ENCODE data around the gene PRKD2. TPM values are rescaled to one million over a fixed set of nuclear protein-coding genes. Genes with fewer than 3 reads are reported as not detected.

Gene PRKD2
- total RNA-seq, 3 donors from 2014 or later, result 52.5 to 70.5 (median 62.9) TPM

GRCh38 chr19:46720503-46721239 lies 3.8 kb upstream of the PRKD2 start:
- H3K4me3 ChIP-seq, result no peak overlapping the region
- H3K9me3 ChIP-seq, result no peaks in the 10 kb centered on the region
- intact Hi-C loops (cut with DNase I, micrococcal nuclease), result no loop called here
- H3K36me3 ChIP-seq (ENCODE audit: low read depth), result peaks cover 20% of the 10 kb centered on the region
- ATAC-seq (no peak), DNase-seq (no peak)
- no peak for TF ChIP-seq CTCF (IDR thresholded peaks at IDR 0.05)
- peaks cover 16% of the 10 kb centered on the region for H3K4me1 ChIP-seq (ENCODE audit: low read depth)

GRCh38 chr19:46719629-46720502 lies 3.0 kb upstream of the PRKD2 start:
- peaks cover 24% of the 10 kb centered on the region for H3K4me1 ChIP-seq (ENCODE audit: low read depth)
- ATAC-seq (no peak), DNase-seq (no peak)
- no peaks in the 10 kb centered on the region for H3K9me3 ChIP-seq
- no peak overlapping the region for H3K4me3 ChIP-seq
- no peak for TF ChIP-seq CTCF (IDR thresholded peaks at IDR 0.05)
- peaks cover 16% of the 10 kb centered on the region for H3K36me3 ChIP-seq (ENCODE audit: low read depth)
- intact Hi-C loops (cut with DNase I, micrococcal nuclease), result no loop called here

- ATAC-seq (no peak), DNase-seq (no peak)
- H3K36me3 ChIP-seq (ENCODE audit: low read depth), result peaks cover 12% of the 10 kb centered on the region
- intact Hi-C loops (cut with DNase I, micrococcal nuclease), result no loop called here
- H3K9me3 ChIP-seq, result no peaks in the 10 kb centered on the region
- H3K4me1 ChIP-seq (ENCODE audit: low read depth), result peaks cover 25% of the 10 kb centered on the region
- no peak overlapping the region for H3K4me3 ChIP-seq
- TF ChIP-seq CTCF (IDR thresholded peaks at IDR 0.05), result no peak
Observed at GRCh38 chr19:46718934-46719622, 2.2 kb upstream of the PRKD2 start.

GRCh38 chr19:46718157-46718933 lies 1.4 kb upstream of the PRKD2 start:
- H3K4me3 ChIP-seq, result no peak overlapping the region
- DNase-seq (peak; percentile 58 to 80 (median 60)), ATAC-seq (peak; percentile 1)
- TF ChIP-seq CTCF (IDR thresholded peaks at IDR 0.05), result no peak
- intact Hi-C loops (cut with DNase I, micrococcal nuclease), result no loop called here
- H3K4me1 ChIP-seq (ENCODE audit: low read depth), result peaks cover 28% of the 10 kb centered on the region
- H3K9me3 ChIP-seq, result no peaks in the 10 kb centered on the region
- H3K36me3 ChIP-seq (ENCODE audit: low read depth), result peaks cover 12% of the 10 kb centered on the region

- Histone ChIP-seq H3K36me3 (ENCODE audit: low read depth) (peaks cover 8% of the 10 kb centered on the region), H3K9me3 (no peaks in the 10 kb centered on the region), H3K4me1 (ENCODE audit: low read depth) (peaks cover 30% of the 10 kb centered on the region), H3K4me3 (no peak overlapping the region)
- TF ChIP-seq CTCF (IDR thresholded peaks at IDR 0.05), result no peak
- no peak for DNase-seq
- no peak for ATAC-seq
- intact Hi-C loops (cut with DNase I, micrococcal nuclease), result no loop called here
Observed at GRCh38 chr19:46717716-46718143, 816 bp upstream of the PRKD2 start.

Data from mucosa of descending colon (tissue), 3 donors.